GM19043 (cell line): ENCODE data around the gene ABCC2.
"Not testable (repeated sequence)": the region's sequence is repeated elsewhere in the genome, so short reads cannot be mapped to it uniquely, and the experiment has no call there.

Source experiments
- ATAC-seq: cut with Tn5 transposase; IDR thresholded peaks from one replicate; pipeline ENCODE4 v1.9.1; 2021; ENCODE audit warnings: low read depth; ENCODE audit not compliant: unreplicated experiment

Gene ABCC2

GRCh38 chr10:99888622-99889021 is 106.2 kb downstream of the ABCC2 start:
- ATAC-seq, result no peak

- ATAC-seq, result no peak
Measured at GRCh38 chr10:99894613-99895012, 112.2 kb downstream of the ABCC2 start.

GRCh38 chr10:99895066-99895465 is 112.6 kb downstream of the ABCC2 start:
- not testable (repeated sequence) for ATAC-seq

- ATAC-seq, result no peak
Measured at GRCh38 chr10:99895867-99896266, 113.4 kb downstream of the ABCC2 start.
